ENCODE measurements around the gene PDE4D. TPM values are rescaled to one million over a fixed set of nuclear protein-coding genes. Genes with fewer than 3 reads are reported as not detected.

The PDE4D gene
- total RNA-seq: 10 to 100 TPM in 2 of 4 donors, 1 to 10 TPM in 2; 6.0 to 36.2 (median 10.0) TPM

- no peaks in the 10 kb centered on the region for H3K36me3 ChIP-seq
- WGBS, 2 donors: 0 to 11% methylated on average over 4 to 8 of the region's 63 CpGs
- no peak for DNase-seq
Observed at GRCh38 chr5:59893429-59894227, at the start of gene PDE4D. TSS of gene PDE4D (minus strand) at chr5:59893726.

GRCh38 chr5:59937633-59938032 lies 44.1 kb upstream of the PDE4D start:
- 74 to 78% methylated on average over 3 of the region's 3 CpGs for WGBS, 2 donors
- no peaks in the 10 kb centered on the region for H3K36me3 ChIP-seq

More at GRCh38 chr5:59893429-59894227, at the start of gene PDE4D:
- peaks cover 0 to 37% (median 0%) of the 10 kb centered on the region in 4 donors for H3K27me3 ChIP-seq
- intact Hi-C loops (cut with DNase I): no loop called here
- H3K27ac ChIP-seq: no peak within 1 kb of the TSS
- H3K4me1 ChIP-seq: peaks cover 0 to 11% (median 0%) of the 10 kb centered on the region in 3 donors
- H3K4me3 ChIP-seq: peak within 1 kb of the TSS in 3 of 4 donors; percentile 27 to 55 (median 35)
- no peaks in the 10 kb centered on the region for H3K9me3 ChIP-seq
- no peak for TF ChIP-seq POLR2A (IDR thresholded peaks at IDR 0.05)
- TF ChIP-seq, protein P1, sequence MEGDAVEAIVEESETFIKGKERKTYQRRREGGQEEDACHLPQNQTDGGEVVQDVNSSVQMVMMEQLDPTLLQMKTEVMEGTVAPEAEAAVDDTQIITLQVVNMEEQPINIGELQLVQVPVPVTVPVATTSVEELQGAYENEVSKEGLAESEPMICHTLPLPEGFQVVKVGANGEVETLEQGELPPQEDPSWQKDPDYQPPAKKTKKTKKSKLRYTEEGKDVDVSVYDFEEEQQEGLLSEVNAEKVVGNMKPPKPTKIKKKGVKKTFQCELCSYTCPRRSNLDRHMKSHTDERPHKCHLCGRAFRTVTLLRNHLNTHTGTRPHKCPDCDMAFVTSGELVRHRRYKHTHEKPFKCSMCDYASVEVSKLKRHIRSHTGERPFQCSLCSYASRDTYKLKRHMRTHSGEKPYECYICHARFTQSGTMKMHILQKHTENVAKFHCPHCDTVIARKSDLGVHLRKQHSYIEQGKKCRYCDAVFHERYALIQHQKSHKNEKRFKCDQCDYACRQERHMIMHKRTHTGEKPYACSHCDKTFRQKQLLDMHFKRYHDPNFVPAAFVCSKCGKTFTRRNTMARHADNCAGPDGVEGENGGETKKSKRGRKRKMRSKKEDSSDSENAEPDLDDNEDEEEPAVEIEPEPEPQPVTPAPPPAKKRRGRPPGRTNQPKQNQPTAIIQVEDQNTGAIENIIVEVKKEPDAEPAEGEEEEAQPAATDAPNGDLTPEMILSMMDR (IDR thresholded peaks at IDR 0.05): no peak

DNA sequence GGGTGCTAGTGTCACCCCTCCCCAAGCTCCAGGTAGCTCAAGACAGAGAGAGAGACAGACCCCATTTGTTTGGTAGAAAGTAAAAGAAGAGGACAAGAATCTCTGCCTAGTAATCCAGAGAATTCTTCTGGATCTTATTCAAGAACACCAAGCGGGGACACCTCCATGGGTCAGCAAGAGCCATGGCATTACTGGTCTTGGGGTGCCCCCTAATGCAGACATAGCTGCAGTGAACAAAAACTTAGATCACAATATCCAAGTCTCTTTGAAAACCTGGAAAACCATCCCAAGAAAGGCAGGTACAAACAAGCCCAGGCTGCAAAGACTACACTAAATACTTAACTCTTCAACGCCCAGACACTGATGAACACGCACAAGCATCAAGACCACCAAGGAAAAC lies 29.9 kb upstream of the PDE4D start:
- no peaks in the 10 kb centered on the region for H3K36me3 ChIP-seq
- TF ChIP-seq, protein P1 (IDR thresholded peaks at IDR 0.05): no peak
- TF ChIP-seq POLR2A (IDR thresholded peaks at IDR 0.05): no peak
- 67 to 88% methylated on average over 2 to 3 of the region's 3 CpGs for WGBS, 2 donors
- no peak overlapping the region for H3K27ac ChIP-seq
- H3K9me3 ChIP-seq: no peaks in the 10 kb centered on the region
- DNase-seq: no peak
- H3K4me1 ChIP-seq: no peaks in the 10 kb centered on the region
- H3K4me3 ChIP-seq: no peak overlapping the region
- no peaks in the 10 kb centered on the region for H3K27me3 ChIP-seq
- intact Hi-C loops (cut with DNase I): no loop called here

More at GRCh38 chr5:59937633-59938032, 44.1 kb upstream of the PDE4D start:
- no peak for DNase-seq
- no peak overlapping the region for H3K27ac ChIP-seq
- TF ChIP-seq POLR2A (IDR thresholded peaks at IDR 0.05): no peak
- TF ChIP-seq, protein P1 (IDR thresholded peaks at IDR 0.05): no peak
- H3K4me3 ChIP-seq: no peak overlapping the region
- no peaks in the 10 kb centered on the region for H3K27me3 ChIP-seq
- intact Hi-C loops (cut with DNase I): no loop called here
- H3K9me3 ChIP-seq: no peaks in the 10 kb centered on the region
- H3K4me1 ChIP-seq: no peaks in the 10 kb centered on the region

DNA sequence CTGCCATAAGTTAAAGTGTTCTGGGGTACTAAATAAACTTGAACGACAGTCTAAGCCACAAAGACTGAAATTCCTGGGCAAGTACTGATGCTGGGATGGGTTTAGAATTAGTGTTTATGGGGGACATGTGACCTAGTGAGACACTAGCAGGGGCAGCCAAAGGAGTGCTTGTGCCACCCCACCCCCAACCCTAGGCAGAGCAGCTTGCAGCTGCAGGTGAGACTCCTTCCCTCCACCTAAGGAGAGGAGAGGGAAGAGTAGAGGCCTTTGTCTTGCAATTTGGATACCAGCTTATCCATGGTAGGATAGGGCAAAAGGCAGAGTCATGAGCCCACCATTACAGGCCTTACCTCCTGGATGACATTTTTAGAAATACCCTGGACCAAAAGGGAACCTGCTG lies 28.7 kb upstream of the PDE4D start:
- intact Hi-C loops (cut with DNase I): no loop called here
- no peak overlapping the region for H3K4me3 ChIP-seq
- no peaks in the 10 kb centered on the region for H3K36me3 ChIP-seq
- no peak overlapping the region for H3K27ac ChIP-seq
- TF ChIP-seq, protein P1 (IDR thresholded peaks at IDR 0.05): no peak
- TF ChIP-seq POLR2A (IDR thresholded peaks at IDR 0.05): no peak
- WGBS, 2 donors: 50% methylated on average over 1 of the region's 1 CpG
- H3K27me3 ChIP-seq: no peaks in the 10 kb centered on the region
- no peaks in the 10 kb centered on the region for H3K4me1 ChIP-seq
- H3K9me3 ChIP-seq: no peaks in the 10 kb centered on the region
- no peak for DNase-seq

GRCh38 chr5:59921816-59922215 lies 28.3 kb upstream of the PDE4D start:
- intact Hi-C loops (cut with DNase I): no loop called here
- H3K4me1 ChIP-seq: no peaks in the 10 kb centered on the region
- no peaks in the 10 kb centered on the region for H3K36me3 ChIP-seq
- WGBS, 2 donors: 66 to 81% methylated on average over 5 of the region's 6 CpGs
- H3K4me3 ChIP-seq: no peak overlapping the region
- H3K27ac ChIP-seq: no peak overlapping the region
- H3K9me3 ChIP-seq: no peaks in the 10 kb centered on the region
- TF ChIP-seq, protein P1 (IDR thresholded peaks at IDR 0.05): no peak
- no peak for TF ChIP-seq POLR2A (IDR thresholded peaks at IDR 0.05)
- DNase-seq: no peak
- no peaks in the 10 kb centered on the region for H3K27me3 ChIP-seq

All from esophagus squamous epithelium (tissue), 5 donors.